Measurements from ENCODE around the gene SKP1. TPM values are rescaled to one million over a fixed set of nuclear protein-coding genes. Genes with fewer than 3 reads are reported as not detected.

Gene SKP1
- total and polyA plus RNA-seq, 10 of the 15 experiments (the other 5 are each of a cell fraction or from before 2014, with no cell fraction given), result 100 to 1,686 (median 519) TPM

- intact Hi-C loops (cut with micrococcal nuclease; ENCODE audit: unreplicated experiment) (no loop called here), in situ Hi-C loops (cut with MboI) (no loop called here)
- Histone ChIP-seq H3K27me3 (replicated peaks in 1 of 2; ENCODE audit: control insufficient read depth in 2 of 2, insufficient read depth in 2 of 2, low read length in 1 of 2) (no peaks in the 10 kb centered on the region), H3K9ac (ENCODE audit: control insufficient read depth, insufficient read depth, low read length) (no peak overlapping the region), H3K4me2 (ENCODE audit: control insufficient read depth, insufficient read depth) (no peak overlapping the region), H3K27ac (ENCODE audit: control insufficient read depth, insufficient read depth) (no peak overlapping the region), H2AFZ (ENCODE audit: control insufficient read depth, low read depth, low read length) (no peak overlapping the region), H3K36me3 (ENCODE audit: control insufficient read depth in 2 of 2, insufficient read depth in 2 of 2, low read length in 1 of 2) (peaks cover 8 to 36% of the 10 kb centered on the region in 2 experiments), H3K4me1 (ENCODE audit: control insufficient read depth, insufficient read depth, low read length) (no peaks in the 10 kb centered on the region), H3K9me3 (replicated peaks; ENCODE audit: control insufficient read depth, insufficient read depth, low read length) (no peaks in the 10 kb centered on the region), H4K20me1 (ENCODE audit: control insufficient read depth, insufficient read depth) (no peaks in the 10 kb centered on the region), H3K4me3 (no peak overlapping the region), H3K79me2 (ENCODE audit: control insufficient read depth, insufficient read depth, low read length) (no peaks in the 10 kb centered on the region)
- ATAC-seq (no peak), FAIRE-seq (no peak), DNase-seq (ENCODE audit: low read depth, low spot score) (no peak)
- ChIA-PET RAD21 (ENCODE audit: unreplicated experiment) (interaction anchor here (0.7 to 1.4 kb wide), 6 partner anchors 14 to 314 kb away, joined by 3 to 4 read pairs (median 3); no protein-coding TSS in a partner anchor), SMC1A (ENCODE audit: uncharacterized antibody, unreplicated experiment) (interaction anchor here (1.0 to 21.6 kb wide), 6 partner anchors 9 to 115 kb away, joined by 3 to 441 read pairs (median 5); no protein-coding TSS in a partner anchor), POLR2A (no interaction called here), CTCF (interaction anchor here (0.7 to 24.1 kb wide), 9 partner anchors 12 to 174 kb away, joined by 3 to 792 read pairs (median 4); no protein-coding TSS in a partner anchor)
- TF ChIP-seq E2F8 (IDR thresholded peaks at IDR 0.05; ENCODE audit: low read depth, partially characterized antibody) (no peak), BACH1 (IDR thresholded peaks at IDR 0.05; ENCODE audit: borderline replicate concordance) (no peak), STAT1 (conservative IDR thresholded peaks at IDR 0.05) (no peak), MXI1 (IDR thresholded peaks at IDR 0.05; ENCODE audit: low read depth, low read length) (no peak), BCL11A (IDR thresholded peaks at IDR 0.05; ENCODE audit: low read depth, low read length) (no peak), JUND (IDR thresholded peaks at IDR 0.05; ENCODE audit: low read depth, low read length) (no peak), IRF3 (IDR thresholded peaks at IDR 0.05) (no peak), ATF7 (IDR thresholded peaks at IDR 0.05; ENCODE audit: low read depth) (no peak), RFX5 (IDR thresholded peaks at IDR 0.05; ENCODE audit: low read depth, low read length) (no peak), RELA (IDR thresholded peaks at IDR 0.05; ENCODE audit: borderline replicate concordance, partially characterized antibody) (no peak), RUNX3 (IDR thresholded peaks at IDR 0.05; ENCODE audit: low read length) (no peak), CBFB (IDR thresholded peaks at IDR 0.05; ENCODE audit: low read depth) (no peak), SKIL (IDR thresholded peaks at IDR 0.05; ENCODE audit: low read depth, poor library complexity, severe bottlenecking) (no peak)
- BruUV-seq (replicated peaks), result no TSS peak
- WGBS (ENCODE audit: insufficient coverage, insufficient replicate concordance, low lambda C conversion rate, missing lambda C conversion rate), result 100% methylated on average over 1 of the region's 1 CpG
Measured at GRCh38 chr5:134153657-134154056, 23.1 kb downstream of the SKP1 start.

Measured in GM12878 (cell line).